ENCODE data around the gene VEGFA.

The VEGFA gene

DNA sequence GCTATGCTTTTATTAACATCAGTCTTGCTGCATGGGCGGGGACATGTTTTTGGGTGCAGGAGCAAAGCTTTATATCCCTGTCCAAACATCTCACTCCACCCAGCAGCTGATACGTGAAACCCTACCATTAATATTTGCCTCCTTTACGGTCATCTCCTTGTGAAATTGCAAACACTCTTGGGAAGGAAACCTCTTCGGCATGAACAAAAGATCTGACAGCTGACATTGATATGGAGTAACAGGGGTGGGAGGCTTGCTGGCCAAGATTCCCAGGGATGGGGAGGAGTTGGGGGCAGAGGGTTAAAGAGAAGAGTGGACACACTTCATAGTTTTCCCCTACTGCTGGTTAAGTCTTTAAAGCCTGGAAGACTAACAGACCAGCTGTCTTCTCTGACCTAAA is 22.2 kb upstream of the VEGFA start:
- Histone ChIP-seq H3K4me2 (ENCODE audit: low read length) (no peak overlapping the region), H3K4me3 (ENCODE audit: low read length) (no peak overlapping the region), H3K9me3 (replicated peaks; ENCODE audit: low read length) (no peaks in the 10 kb centered on the region), H3K4me1 (ENCODE audit: control insufficient read depth, insufficient read depth, low read length) (peaks cover 1% of the 10 kb centered on the region), H3K36me3 (ENCODE audit: insufficient read depth, low read length) (no peaks in the 10 kb centered on the region), H3K9ac (ENCODE audit: low read depth, low read length) (no peak overlapping the region), H3K27me3 (ENCODE audit: control insufficient read depth, insufficient read depth, low read length) (peaks cover 52% of the 10 kb centered on the region)

DNA sequence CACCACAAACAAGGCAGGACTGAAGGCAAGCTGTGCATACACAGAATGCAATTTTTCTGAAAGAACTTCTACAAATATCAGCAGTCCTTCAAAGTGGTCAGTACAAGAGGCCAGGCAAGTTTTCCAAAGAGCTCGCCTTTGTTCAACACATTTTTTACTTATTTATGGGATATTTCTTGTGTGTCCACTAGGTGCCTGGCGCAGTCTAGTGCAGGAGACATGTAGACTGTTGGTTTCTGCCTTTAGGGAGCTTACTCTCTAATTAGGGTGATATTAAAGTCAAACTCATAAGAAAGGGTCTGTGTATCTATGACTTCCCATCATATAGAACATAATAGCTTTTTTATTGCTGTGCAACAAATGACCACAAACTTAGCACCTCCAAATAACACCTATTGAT is 21.2 kb upstream of the VEGFA start:
- Histone ChIP-seq H3K27me3 (ENCODE audit: control insufficient read depth, insufficient read depth, low read length) (peaks cover 45% of the 10 kb centered on the region), H3K36me3 (ENCODE audit: insufficient read depth, low read length) (no peaks in the 10 kb centered on the region), H3K4me3 (ENCODE audit: low read length) (no peak overlapping the region), H3K9ac (ENCODE audit: low read depth, low read length) (no peak overlapping the region), H3K4me1 (ENCODE audit: control insufficient read depth, insufficient read depth, low read length) (peaks cover 9% of the 10 kb centered on the region), H3K9me3 (replicated peaks; ENCODE audit: low read length) (no peaks in the 10 kb centered on the region), H3K4me2 (ENCODE audit: low read length) (no peak overlapping the region)

DNA sequence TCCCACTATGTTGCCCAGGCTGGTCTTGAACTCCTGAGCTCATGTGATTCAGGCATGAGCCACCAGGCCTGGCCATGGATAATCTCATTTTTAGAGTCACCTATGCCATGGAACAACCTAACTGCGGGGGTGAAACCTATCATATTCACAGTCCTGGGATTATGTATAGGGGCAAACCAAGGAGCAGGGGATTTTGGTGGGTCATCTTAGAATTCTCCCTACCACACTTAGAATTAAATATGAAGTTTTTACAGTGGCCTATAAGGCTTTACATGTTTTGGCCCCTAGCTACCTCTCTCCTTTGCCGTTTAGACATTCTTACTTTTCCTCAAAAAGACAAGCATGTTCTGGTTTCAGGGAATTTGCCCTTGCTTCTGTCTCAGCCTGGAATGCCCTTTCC is 20.6 kb upstream of the VEGFA start:
- Histone ChIP-seq H3K4me1 (ENCODE audit: control insufficient read depth, insufficient read depth, low read length) (peaks cover 12% of the 10 kb centered on the region), H3K9me3 (replicated peaks; ENCODE audit: low read length) (no peaks in the 10 kb centered on the region), H3K4me3 (ENCODE audit: low read length) (no peak overlapping the region), H3K9ac (ENCODE audit: low read depth, low read length) (no peak overlapping the region), H3K4me2 (ENCODE audit: low read length) (no peak overlapping the region), H3K27me3 (ENCODE audit: control insufficient read depth, insufficient read depth, low read length) (peaks cover 40% of the 10 kb centered on the region), H3K36me3 (ENCODE audit: insufficient read depth, low read length) (no peaks in the 10 kb centered on the region)

DNA sequence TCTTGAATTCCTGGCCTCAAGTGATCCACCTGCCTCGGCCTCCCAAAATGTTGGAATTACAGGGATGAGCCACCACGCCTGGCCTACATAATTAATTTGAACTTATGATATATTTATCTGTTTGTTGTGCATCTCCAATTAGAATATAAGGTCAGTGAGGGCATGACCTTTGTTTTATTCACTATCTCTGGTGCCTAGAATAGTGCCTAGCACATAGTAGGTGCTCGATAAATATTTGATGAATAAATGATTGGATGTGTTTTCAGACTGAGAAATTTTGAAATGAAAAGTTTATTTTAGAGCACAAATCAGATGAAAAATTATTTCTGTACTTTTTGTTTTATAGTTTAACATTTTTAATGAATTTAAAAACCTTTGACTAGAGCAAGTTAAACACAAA is 19.4 kb upstream of the VEGFA start:
- no peak overlapping the region for H3K4me3 ChIP-seq (ENCODE audit: low read length)
- H3K9ac ChIP-seq (ENCODE audit: low read depth, low read length), result no peak overlapping the region
- peaks cover 12% of the 10 kb centered on the region for H3K4me1 ChIP-seq (ENCODE audit: control insufficient read depth, insufficient read depth, low read length)
- peaks cover 42% of the 10 kb centered on the region for H3K27me3 ChIP-seq (ENCODE audit: control insufficient read depth, insufficient read depth, low read length)
- no peaks in the 10 kb centered on the region for H3K36me3 ChIP-seq (ENCODE audit: insufficient read depth, low read length)
- H3K9me3 ChIP-seq (replicated peaks; ENCODE audit: low read length), result no peaks in the 10 kb centered on the region
- no peak overlapping the region for H3K4me2 ChIP-seq (ENCODE audit: low read length)

DNA sequence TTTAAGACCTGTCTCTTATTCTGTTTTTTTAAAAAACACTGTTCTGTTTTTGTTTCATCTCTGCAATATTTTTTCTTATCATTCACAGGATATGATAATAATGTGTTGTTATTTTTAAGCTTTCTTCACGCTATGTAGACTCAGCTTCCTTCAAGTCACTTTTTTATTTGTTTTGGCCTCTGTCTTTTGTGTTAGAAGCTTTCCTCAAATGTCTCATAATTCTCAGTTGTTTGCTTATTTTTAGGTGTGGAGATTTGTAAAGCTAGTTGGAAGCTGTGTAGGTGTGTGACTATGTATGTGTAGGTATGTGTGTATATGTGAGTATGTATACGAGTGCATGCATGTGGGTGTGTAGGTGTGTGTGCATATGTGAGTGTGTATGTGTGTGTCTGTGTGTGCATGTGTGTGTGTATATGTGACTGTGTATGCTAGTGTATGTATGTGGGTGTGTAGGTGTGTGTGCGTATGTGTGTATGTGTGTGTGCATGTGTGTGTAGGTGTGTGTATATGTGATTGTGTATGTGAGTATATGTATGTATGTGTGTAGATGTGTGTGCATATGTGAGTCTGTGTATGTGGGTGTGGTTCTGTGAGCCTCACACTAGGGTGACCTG is 16.3 kb upstream of the VEGFA start:
- Histone ChIP-seq H3K36me3 (ENCODE audit: insufficient read depth, low read length) (no peaks in the 10 kb centered on the region), H3K4me3 (ENCODE audit: low read length) (no peak overlapping the region), H3K4me1 (ENCODE audit: control insufficient read depth, insufficient read depth, low read length) (peaks cover 12% of the 10 kb centered on the region)

DNA sequence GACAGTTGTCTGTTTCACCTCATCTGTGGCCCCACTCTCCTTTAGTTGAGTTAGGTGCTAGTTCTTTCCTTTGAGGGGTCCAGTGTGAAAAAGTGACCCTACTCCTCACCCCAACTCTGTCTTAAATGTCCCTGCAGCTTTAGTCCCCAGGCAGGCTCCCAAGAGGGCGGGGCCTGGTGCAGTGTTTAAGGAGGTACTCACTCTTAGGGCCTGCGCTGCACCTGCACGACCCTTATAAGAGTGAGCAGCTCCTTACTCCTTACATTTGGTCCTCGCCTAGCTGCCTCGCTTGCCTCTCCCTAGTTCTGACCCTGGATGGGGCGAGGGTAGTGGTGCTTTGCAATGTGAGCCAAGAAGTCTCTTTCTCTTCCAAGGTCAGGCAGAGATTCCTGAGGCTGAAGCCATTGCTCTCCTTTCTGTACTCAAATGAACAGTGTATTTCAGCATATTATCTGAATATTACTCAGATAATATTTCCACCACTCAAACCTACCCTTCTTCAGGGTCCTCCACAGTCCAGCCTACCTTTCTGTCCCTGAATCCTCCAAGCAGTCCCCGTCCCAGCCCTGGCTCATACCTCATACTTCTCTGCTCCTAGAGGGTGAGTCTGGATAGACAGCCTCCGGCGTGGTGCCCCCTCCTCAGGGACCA is 11.9 kb upstream of the VEGFA start:
- Histone ChIP-seq H3K4me2 (ENCODE audit: low read length) (no peak overlapping the region), H3K27me3 (ENCODE audit: control insufficient read depth, insufficient read depth, low read length) (peaks cover 56% of the 10 kb centered on the region), H3K9ac (ENCODE audit: low read depth, low read length) (no peak overlapping the region), H3K4me3 (ENCODE audit: low read length) (no peak overlapping the region), H3K9me3 (replicated peaks; ENCODE audit: low read length) (no peaks in the 10 kb centered on the region), H3K36me3 (ENCODE audit: insufficient read depth, low read length) (no peaks in the 10 kb centered on the region), H3K4me1 (ENCODE audit: control insufficient read depth, insufficient read depth, low read length) (peaks cover 7% of the 10 kb centered on the region)

More for the DNA sequence above, 16.3 kb upstream of the VEGFA start:
- H3K4me2 ChIP-seq (ENCODE audit: low read length), result peak overlapping the region; percentile 22
- H3K9me3 ChIP-seq (replicated peaks; ENCODE audit: low read length), result no peaks in the 10 kb centered on the region
- H3K9ac ChIP-seq (ENCODE audit: low read depth, low read length), result no peak overlapping the region
- peaks cover 25% of the 10 kb centered on the region for H3K27me3 ChIP-seq (ENCODE audit: control insufficient read depth, insufficient read depth, low read length)

DNA sequence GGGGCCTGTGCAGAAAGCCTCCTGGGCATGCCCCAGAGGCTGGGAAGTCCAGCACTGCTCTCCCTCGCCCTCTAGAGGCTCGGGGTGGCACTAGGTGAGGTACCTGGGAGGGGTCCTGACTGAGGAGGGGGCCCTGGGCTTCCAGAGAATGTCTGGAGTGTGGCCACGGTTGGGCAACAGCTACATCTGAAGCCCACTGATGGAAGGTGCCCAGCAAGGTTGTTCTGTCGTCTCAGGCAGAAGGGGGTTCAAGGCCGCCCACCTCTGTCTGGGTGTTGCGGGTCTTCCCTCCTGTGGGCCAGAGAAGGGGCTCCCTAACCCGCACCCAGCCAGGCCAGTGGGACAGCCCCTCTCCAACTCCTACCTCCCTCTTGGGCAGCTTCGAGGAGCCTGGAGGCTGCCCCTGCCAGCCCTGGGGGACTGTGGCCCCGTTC is 11.4 kb upstream of the VEGFA start:
- Histone ChIP-seq H3K4me3 (ENCODE audit: low read length) (no peak overlapping the region), H3K9me3 (replicated peaks; ENCODE audit: low read length) (no peaks in the 10 kb centered on the region), H3K4me1 (ENCODE audit: control insufficient read depth, insufficient read depth, low read length) (peaks cover 4% of the 10 kb centered on the region), H3K9ac (ENCODE audit: low read depth, low read length) (no peak overlapping the region), H3K27me3 (ENCODE audit: control insufficient read depth, insufficient read depth, low read length) (peaks cover 60% of the 10 kb centered on the region), H3K36me3 (ENCODE audit: insufficient read depth, low read length) (no peaks in the 10 kb centered on the region), H3K4me2 (ENCODE audit: low read length) (no peak overlapping the region)

DNA sequence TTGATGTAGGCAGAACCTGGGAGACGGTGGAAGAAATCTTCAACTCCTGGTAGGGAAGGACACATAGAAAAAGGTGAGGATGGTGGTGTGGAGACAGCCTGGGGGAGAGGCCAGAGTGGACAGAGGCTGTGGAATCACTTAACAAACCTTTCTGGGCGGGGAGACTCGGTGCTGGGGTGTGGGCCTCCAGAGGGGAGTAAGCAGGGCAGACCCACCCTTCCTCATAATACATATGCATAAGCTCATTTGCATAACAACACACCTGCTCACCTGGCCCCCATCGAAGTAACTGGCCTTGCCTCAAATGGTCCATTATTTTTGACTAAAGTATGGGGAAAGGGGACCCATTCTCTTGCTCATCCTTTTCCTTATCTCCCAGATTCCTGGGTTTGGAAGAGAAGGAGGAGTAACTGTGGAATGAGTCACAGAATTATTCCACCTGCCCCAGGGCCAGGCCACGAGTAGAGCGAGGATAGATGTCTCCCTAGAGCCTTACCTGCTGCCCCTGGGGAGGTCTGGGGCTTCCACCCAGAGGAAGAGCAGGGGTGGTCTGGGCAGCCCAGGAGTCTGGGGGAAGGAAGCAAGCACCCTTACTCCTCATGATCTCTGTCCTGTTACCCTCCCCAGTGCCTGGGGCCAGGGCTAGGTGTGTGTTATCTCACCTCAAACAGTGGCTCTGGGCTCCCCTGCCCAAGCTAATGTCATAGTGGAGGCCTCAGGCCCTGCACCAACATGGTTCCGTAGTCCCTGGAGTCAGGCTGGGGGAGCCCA is 10.7 kb upstream of the VEGFA start:
- Histone ChIP-seq H3K4me1 (ENCODE audit: control insufficient read depth, insufficient read depth, low read length) (no peaks in the 10 kb centered on the region), H3K4me2 (ENCODE audit: low read length) (no peak overlapping the region), H3K27me3 (ENCODE audit: control insufficient read depth, insufficient read depth, low read length) (peaks cover 60% of the 10 kb centered on the region), H3K9me3 (replicated peaks; ENCODE audit: low read length) (no peaks in the 10 kb centered on the region), H3K36me3 (ENCODE audit: insufficient read depth, low read length) (no peaks in the 10 kb centered on the region), H3K4me3 (ENCODE audit: low read length) (no peak overlapping the region), H3K9ac (ENCODE audit: low read depth, low read length) (no peak overlapping the region)

DNA sequence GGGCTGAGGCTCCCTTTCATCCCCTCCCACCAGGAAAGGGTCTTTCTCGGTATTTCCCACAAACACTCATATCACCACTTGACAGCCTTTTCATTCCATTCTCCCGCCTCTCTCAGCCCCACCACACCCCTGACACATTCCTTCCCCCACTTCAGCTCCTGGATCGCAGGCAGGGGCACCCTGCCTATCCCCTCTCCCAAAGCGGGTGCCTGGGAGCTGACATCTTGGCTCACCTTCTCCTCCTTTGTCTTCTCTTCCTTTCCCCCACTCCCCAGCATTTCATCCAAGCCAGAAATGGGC is 10.2 kb upstream of the VEGFA start:
- no peak overlapping the region for H3K9ac ChIP-seq (ENCODE audit: low read depth, low read length)
- no peak overlapping the region for H3K4me2 ChIP-seq (ENCODE audit: low read length)
- H3K4me1 ChIP-seq (ENCODE audit: control insufficient read depth, insufficient read depth, low read length), result no peaks in the 10 kb centered on the region
- H3K4me3 ChIP-seq (ENCODE audit: low read length), result no peak overlapping the region
- H3K27me3 ChIP-seq (ENCODE audit: control insufficient read depth, insufficient read depth, low read length), result peaks cover 64% of the 10 kb centered on the region
- H3K9me3 ChIP-seq (replicated peaks; ENCODE audit: low read length), result no peaks in the 10 kb centered on the region
- H3K36me3 ChIP-seq (ENCODE audit: insufficient read depth, low read length), result no peaks in the 10 kb centered on the region

DNA sequence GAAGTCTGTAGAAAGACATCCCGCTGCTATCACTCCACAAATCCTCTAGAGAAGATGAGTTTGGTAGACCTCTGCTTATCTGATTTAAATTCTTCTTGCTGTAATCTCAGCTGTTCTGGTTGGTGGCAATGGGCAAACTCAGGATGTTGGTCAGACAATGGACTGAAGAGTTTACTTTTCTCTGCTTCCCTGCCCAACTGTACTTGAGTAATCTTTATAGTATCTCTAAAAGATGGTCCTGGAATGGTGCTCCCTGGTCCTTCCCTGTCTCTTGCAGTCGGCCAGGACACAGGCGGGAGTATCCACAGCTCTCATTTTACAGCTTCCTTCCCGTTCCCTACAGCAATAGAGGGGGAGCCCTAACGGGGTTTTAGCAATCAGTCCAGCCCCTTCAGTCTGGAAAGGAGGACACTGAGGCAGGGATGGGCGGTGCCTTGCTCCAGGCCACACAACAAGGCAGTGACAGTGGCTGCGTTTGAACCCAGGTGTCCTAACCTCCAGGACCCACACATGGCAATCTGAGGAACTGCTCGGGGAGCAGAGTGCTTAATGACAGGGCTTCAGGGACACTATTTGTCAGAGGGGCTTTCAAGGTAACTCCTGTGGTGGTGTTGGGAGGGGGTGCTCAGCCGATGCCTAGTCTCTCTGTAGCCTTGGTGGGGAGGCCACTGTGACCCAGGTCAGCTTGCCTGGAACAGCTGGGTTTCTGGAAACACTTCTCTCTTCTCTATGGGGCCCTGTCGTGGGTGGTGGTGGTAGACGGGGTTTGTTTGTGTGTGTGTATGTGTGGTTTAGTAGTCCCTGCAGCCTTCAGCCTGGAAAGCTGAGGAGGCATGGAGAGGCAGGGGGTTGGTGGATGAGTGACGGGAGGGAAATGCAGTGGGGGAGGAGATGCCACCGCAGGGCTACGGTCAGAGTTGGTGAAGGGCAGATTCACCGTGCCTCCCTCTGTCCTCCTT is 9.5 kb upstream of the VEGFA start:
- Histone ChIP-seq H3K4me3 (ENCODE audit: low read length) (no peak overlapping the region), H3K4me2 (ENCODE audit: low read length) (no peak overlapping the region), H3K27me3 (ENCODE audit: control insufficient read depth, insufficient read depth, low read length) (peaks cover 63% of the 10 kb centered on the region), H3K36me3 (ENCODE audit: insufficient read depth, low read length) (no peaks in the 10 kb centered on the region), H3K9me3 (replicated peaks; ENCODE audit: low read length) (no peaks in the 10 kb centered on the region), H3K4me1 (ENCODE audit: control insufficient read depth, insufficient read depth, low read length) (no peaks in the 10 kb centered on the region), H3K9ac (ENCODE audit: low read depth, low read length) (no peak overlapping the region)

Data from skeletal muscle satellite cell (primary cell).